Globus pallidus (tissue), 1 donor: ENCODE results near the gene SURF4.

Experiments used
- DNase-seq: peaks from one replicate; pipeline ENCODE4 v3.0.0-alpha.2; 2015; ENCODE audit warnings: low spot score

SURF4 gene

GRCh38 chr9:133374612-133375115 is 1.2 kb downstream of the SURF4 start:
- DNase-seq: no peak

- DNase-seq: no peak
Observed at GRCh38 chr9:133372144-133372543, 3.7 kb downstream of the SURF4 start.

- no peak for DNase-seq
Observed at GRCh38 chr9:133371261-133371711, 4.6 kb downstream of the SURF4 start.

GRCh38 chr9:133370685-133371084 is 5.2 kb downstream of the SURF4 start:
- DNase-seq: no peak

DNA sequence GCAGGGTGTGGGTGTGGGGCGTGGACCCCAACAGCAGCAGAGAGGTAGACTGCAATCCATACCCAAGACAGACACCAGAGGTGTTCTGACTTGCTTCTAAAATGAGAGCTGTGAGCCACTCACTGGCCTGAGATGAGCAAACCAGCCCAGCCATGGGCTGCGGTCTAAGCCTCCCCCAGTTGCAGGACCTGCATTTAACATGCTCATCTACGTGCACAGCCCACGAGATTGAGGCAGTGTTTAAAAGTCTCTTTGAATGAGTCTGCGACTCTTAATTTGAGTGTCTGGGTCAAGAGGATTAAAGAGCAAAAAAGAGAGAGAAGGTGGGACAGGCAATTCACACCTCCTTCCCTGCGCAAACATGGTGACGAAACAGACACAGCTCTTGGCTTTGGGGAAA is 5.9 kb downstream of the SURF4 start:
- DNase-seq: no peak

GRCh38 chr9:133369422-133369821 is 6.4 kb downstream of the SURF4 start:
- no peak for DNase-seq

DNA sequence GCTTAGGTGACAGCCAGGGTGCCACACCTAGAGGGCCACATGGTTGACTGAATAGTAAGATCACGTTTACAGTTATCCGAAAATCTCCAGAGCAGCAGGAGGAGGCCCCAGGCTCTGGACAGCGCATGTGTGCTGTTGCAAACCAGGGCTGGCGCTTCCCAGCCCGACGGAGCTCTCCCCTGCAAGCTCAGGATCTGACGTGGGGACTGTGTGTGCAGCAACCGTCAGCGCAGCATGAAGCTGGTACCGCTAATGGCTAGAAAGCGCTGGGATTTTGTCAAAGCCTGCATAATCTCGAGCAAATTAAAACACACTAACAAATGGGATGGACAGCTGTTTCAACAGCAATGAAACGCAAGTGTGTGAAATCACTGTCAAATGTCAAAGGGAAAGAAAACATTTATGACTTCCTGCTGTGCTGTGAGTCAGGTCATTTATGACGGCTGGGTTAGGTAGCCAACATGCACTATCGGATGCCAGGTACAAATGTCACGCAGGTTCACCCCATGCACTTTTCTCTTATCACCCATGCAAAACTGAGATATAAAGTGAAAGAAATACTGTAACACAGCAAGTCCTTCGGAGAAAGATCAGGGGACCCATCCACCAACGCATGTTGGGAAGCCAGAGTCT is 7.5 kb downstream of the SURF4 start:
- no peak for DNase-seq

DNA sequence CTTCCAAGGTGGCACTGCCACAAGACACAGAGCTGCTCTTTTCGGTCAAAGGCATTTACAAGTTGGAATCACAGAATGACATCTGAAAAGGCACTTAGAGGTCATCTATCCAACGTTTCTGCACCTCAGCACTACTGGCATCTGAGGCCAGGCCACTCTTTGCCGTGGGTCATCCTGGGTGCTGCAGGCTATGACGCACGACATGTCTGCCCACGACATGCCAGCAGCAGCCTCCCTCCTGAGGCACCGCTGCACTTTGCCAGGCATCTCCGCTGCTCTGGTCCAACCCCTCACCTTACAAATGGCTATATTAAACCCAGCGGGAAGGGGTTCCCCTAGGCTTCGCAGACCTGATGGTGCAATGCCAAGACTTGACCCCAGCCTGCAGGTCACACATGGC is 8.1 kb downstream of the SURF4 start:
- no peak for DNase-seq

DNA sequence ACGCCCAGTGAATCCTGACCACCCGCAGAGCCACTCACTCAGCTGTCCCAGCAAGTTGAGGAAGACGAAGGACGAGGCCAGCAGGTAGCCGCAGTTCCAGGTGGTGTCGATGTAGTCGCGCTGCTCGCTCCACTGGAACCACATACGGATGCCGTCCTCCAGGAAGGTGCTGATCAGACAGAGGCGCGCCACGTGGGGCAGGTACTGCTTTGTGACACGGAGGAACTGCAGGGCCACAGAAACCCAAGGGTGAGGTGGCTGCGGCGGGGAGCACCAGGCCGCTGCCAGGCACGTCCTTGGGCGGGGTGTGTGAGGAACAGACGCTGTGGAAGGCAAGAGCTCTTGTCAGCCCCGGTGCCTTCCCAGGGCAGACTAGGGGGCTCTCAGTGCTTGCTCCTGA is 8.6 kb downstream of the SURF4 start:
- no peak for DNase-seq

- no peak for DNase-seq
Observed at GRCh38 chr9:133366435-133366834, 9.4 kb downstream of the SURF4 start.

DNA sequence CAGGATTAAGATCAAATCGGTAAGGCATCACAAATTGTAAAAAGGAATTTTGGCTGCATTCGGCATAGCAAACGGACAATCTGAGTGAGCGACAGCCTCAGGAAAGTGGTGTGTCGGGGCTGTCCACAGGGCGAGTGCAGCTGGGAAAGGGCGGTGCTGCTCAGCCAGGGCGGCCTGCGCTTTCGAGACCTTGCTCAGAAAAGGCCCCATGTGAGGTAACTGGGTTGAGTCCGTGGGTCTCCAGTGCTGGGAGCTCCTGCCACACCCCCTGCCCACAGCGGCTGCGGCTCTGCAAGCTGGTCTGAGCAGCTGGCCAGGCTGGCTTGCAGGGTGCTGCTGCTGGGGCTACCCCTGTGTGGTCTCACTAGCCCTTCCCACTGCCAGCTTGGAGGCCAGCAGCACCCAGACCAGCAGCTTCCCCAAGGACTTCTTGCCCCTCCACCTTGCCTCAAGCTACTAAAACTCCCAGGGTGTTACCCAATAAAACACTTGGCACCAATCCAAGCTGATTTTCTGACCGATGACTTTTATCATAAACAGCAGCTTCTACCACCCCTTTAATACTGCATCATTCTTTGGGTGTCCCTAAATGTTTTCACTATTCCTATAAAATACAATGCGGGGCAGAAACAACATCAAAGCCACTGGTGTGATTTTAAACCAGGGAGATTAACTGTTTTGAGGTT is 13.4 kb downstream of the SURF4 start:
- no peak for DNase-seq

GRCh38 chr9:133361507-133362092 is 14.3 kb downstream of the SURF4 start:
- DNase-seq: no peak

DNA sequence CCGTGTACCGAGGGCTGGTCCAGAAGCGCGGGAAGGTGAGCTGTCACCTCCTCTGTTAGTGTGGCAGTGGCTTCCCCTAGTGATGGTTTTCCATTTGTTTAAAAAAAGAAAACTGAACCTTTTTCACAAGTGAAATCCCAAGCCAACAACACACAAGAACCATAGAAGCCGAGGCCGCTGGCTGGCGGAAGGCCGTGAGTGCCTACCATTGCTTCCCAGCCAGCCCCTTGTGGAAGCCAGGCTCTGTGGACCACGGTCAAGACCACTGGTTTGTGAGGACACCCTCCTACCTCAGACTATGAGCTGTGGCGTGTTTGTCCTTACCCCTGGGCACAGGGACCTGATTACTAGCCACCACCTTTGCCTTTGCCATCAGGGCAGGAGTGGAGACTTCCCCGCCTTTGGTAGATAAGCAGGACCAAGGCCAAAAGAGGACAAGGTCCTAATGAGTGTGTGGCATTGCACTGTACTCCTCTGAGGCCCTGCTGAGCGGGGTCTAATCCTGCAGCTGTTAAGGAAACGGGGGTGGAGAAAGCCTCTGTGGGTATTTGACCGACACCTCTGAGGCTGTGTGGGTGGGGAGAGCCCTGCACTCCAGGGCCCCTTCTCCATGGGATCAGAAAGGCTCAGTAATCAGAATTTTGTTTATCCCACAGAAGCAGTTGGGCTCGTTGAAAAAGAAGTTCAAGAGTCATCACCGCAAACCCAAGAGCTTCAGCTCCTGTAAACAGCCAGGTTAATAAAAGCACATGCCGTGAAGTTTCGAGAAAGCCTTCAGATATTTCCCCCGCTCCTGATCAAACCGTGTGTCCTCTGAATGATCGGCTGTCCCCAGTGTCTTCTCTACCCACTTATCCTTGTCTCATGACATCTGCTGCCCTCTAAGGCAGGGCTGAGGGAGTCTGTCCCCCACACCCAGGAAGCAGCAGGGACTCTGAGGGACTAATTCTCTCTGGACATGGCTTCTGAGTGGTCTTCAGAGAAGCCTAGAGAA is 15.2 kb downstream of the SURF4 start:
- DNase-seq: no peak

DNA sequence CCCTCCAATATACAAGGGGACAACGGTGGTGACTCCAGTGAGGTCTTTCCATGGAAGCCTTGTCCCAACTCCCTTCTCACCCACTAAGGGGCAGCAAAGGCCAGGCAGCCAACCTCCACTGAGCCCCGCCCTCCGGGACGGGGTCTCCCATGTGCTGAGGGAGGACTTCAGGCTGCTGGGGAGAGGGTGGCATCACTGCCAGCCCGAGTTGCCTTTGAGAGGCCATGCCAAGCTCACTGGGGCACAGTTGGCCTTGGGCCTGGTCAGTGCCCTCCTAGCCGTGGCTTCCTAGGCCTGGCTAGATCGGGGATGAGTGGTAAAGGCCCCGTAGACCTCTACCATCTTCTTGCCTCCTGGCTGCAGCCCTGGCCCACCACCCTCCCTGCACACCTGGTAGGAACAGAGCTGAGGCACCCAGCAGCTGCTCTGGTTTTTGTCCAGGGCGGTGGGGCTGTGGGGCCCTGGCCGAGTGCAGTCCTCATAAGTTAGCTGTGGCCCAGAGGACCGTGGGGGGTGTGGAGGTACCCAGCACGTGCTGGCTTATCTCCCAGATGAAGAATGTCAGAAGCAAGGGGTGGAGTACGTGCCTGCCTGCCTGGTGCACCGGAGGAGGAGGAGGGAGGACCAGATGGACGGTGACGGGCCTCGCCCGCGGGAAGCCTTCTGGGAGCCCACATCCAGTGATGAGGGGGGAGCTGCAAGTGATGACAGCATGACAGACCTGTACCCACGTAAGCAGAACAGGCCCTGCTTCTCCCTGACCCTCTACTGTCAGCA is 16.3 kb downstream of the SURF4 start:
- DNase-seq: no peak

GRCh38 chr9:133357656-133358055 is 18.2 kb downstream of the SURF4 start:
- no peak for DNase-seq

DNA sequence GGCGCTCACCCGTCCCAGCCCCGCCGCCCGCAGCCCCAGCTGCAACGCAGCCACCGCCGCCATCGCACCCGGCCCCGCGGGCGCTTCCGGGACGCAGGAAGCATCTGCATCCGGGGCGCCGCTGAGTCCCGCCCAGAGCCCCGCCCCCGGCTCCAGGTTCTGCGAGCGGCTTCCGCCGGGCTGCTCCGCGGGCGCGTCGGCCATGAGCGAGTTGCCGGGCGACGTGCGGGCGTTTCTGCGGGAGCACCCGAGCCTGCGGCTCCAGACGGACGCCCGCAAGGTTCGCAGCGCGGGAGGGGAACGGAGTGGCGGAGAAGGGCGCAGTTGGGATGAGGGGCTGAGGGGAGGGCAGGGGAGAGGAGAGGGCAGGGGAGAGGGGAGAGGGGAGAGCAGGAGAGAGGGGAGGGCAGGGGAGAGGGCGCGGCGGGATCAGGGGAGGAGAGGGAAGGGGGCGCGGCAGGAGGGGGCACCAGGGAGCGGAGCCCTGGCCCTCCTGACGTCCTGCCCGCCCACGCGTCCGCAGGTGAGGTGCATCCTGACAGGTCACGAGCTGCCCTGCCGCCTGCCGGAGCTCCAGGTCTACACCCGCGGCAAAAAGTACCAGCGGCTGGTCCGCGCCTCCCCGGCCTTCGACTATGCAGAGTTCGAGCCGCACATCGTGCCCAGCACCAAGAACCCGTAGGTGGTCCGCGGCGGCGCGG is 19.3 kb downstream of the SURF4 start, which contains the start of the genes SURF1 and SURF2:
SURF1 (minus strand) TSS at position 97 of the 701 bp plus-strand sequence; CDS start at position 63, 34 bp downstream.
SURF2 (plus strand) TSS at position 160 of the 701 bp plus-strand sequence; CDS start at position 203, 43 bp downstream.
- DNase-seq: peak; percentile 72

DNA sequence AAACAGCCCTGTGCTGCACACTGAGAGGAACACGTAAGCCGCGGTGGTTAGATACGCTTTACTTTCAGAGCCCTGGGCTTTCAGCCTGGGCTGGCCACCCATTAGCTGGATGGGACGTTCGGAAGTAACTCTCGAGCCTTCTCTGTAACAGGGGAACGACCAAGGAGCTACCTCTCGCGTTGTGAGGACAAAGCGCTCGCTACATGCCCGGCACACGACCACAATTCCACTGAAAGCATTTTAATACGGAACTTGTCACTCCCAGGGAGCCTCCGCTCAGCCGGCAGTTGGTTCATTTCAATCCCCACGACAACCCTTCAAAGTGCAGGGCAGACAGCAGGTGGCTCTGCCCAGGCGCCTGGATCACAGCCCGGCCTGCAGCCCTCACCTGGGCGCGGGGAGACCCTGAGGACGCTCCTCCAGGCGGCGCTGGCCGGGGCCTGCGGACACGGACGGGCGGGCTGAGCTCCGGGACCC is 19.9 kb downstream of the SURF4 start:
- no peak for DNase-seq

GRCh38 chr9:133354766-133355165 is 21.1 kb downstream of the SURF4 start:
- DNase-seq: no peak

DNA sequence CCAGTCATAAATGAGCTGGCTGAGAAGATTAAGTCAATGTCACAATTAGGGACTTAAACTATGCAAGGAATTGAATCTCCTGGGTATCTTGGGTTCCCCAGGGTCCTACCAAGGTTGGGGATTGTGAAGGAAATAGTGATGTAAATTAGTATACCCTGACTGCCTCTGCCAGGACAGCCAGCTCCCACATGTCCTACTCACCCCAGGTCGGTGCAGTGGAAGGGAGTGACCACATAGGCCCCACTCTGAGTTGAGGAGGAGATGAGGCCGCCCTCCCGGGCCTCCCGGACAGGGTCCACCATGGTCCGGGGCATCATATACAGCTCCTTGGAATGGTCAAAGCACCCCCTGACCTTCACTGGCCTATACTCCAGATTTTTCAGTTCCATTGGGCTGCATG is 22.3 kb downstream of the SURF4 start:
- DNase-seq: no peak
